GM23338 (cell line): ENCODE measurements around the gene CMYA5. TPM values are rescaled to one million over a fixed set of nuclear protein-coding genes. Genes with fewer than 3 reads are reported as not detected.

Experiments
- ATAC-seq: fragments of 200-7000 bp; cut with Tn5 transposase; 3 replicates; pipeline ENCODE4 v1.9.1; 2020
- DNase-seq: peaks from one replicate; pipeline ENCODE4 v3.0.0-alpha.2; 2015; ENCODE audit warnings: low spot score
- H2AFZ ChIP-seq: fragments of 200-600 bp; sonication (generic); 2 replicates; pipeline ENCODE4 v1.8.0; 2016; ENCODE audit warnings: antibody characterized with exemption, mild to moderate bottlenecking, moderate library complexity
- H3F3A ChIP-seq: fragments of 200-600 bp; sonication (generic); replicated peaks from 2 replicates; pipeline ENCODE4 v1.8.0; 2017; ENCODE audit warnings: antibody characterized with exemption, mixed run types, low read depth
- H3K27ac ChIP-seq: fragments of 200-600 bp; sonication (generic); 2 replicates; pipeline ENCODE4 v1.6.1; 2016; ENCODE audit warnings: low read depth
- H3K27me3 ChIP-seq: fragments of 200-600 bp; sonication (generic); 2 replicates; pipeline ENCODE4 v1.8.0; 2016; ENCODE audit warnings: mild to moderate bottlenecking, mixed run types, moderate library complexity; ENCODE audit not compliant: insufficient read depth
- H3K36me3 ChIP-seq: fragments of 200-600 bp; sonication (generic); 2 replicates; pipeline ENCODE4 v1.8.0; 2016; ENCODE audit warnings: mild to moderate bottlenecking; ENCODE audit not compliant: insufficient read depth
- H3K4me1 ChIP-seq: fragments of 200-600 bp; sonication (generic); 2 replicates; pipeline ENCODE4 v1.8.0; 2016; ENCODE audit warnings: mild to moderate bottlenecking, moderate library complexity; ENCODE audit not compliant: insufficient read depth
- H3K4me2 ChIP-seq: fragments of 200-600 bp; sonication (generic); 2 replicates; pipeline ENCODE4 v1.7.1; 2017; ENCODE audit warnings: mixed run types
- H3K4me3 ChIP-seq: fragments of 200-600 bp; sonication (generic); 2 replicates; pipeline ENCODE4 v1.6.1; 2016; ENCODE audit warnings: mixed run types
- H3K79me2 ChIP-seq: fragments of 200-600 bp; sonication (generic); replicated peaks from 2 replicates; pipeline ENCODE4 v1.8.0; 2017; ENCODE audit warnings: mild to moderate bottlenecking; ENCODE audit not compliant: insufficient read depth
- H3K9me2 ChIP-seq: fragments of 200-600 bp; sonication (generic); 2 replicates; pipeline ENCODE4 v1.8.0; 2017; ENCODE audit not compliant: insufficient read depth
- H4K20me1 ChIP-seq: fragments of 200-600 bp; sonication (generic); replicated peaks from 2 replicates; pipeline ENCODE4 v1.8.0; 2017; ENCODE audit warnings: mild to moderate bottlenecking; ENCODE audit not compliant: insufficient read depth
- H3K27ac Mint-ChIP-seq: 2 replicates; pipeline ENCODE4 v1.8.0; 2020; ENCODE audit warnings: inconsistent platforms, mild to moderate bottlenecking, moderate library complexity, mixed read lengths
- H3K27me3 Mint-ChIP-seq: 3 replicates; pipeline ENCODE4 v1.8.0; 2022; ENCODE audit warnings: low read depth, mild to moderate bottlenecking, moderate library complexity, mixed read lengths, inconsistent platforms; ENCODE audit not compliant: insufficient read depth, poor library complexity
- H3K36me3 Mint-ChIP-seq: 3 replicates; pipeline ENCODE4 v1.8.0; 2021; ENCODE audit warnings: low read depth, mild to moderate bottlenecking, inconsistent platforms, moderate library complexity, mixed read lengths
- H3K4me1 Mint-ChIP-seq: 3 replicates; pipeline ENCODE4 v1.8.0; 2020; ENCODE audit warnings: mild to moderate bottlenecking, inconsistent platforms, mixed read lengths
- H3K4me3 Mint-ChIP-seq: 3 replicates; pipeline ENCODE4 v1.8.0; 2021; ENCODE audit warnings: moderate library complexity, mild to moderate bottlenecking, inconsistent platforms, mixed read lengths
- H3K9me3 Mint-ChIP-seq: 3 replicates; pipeline ENCODE4 v1.8.0; 2020; ENCODE audit warnings: moderate library complexity, mild to moderate bottlenecking, inconsistent platforms, mixed read lengths
- EZH2 ChIP-seq: fragments of 200-600 bp; sonication (generic); IDR thresholded peaks from one replicate; pipeline ENCODE4 v1.8.0; 2017; ENCODE audit warnings: antibody characterized with exemption, mild to moderate bottlenecking, low read depth; ENCODE audit not compliant: unreplicated experiment
- EZH2phosphoT487 ChIP-seq: fragments of 200-600 bp; sonication (generic); IDR thresholded peaks from one replicate; pipeline ENCODE4 v1.8.1; 2018; ENCODE audit warnings: antibody characterized with exemption; ENCODE audit not compliant: unreplicated experiment
- NANOG ChIP-seq: IDR thresholded peaks from 2 replicates; pipeline ENCODE4 v1.6.1; 2016; ENCODE audit warnings: antibody characterized with exemption, borderline replicate concordance
- STAT1 ChIP-seq: IDR thresholded peaks from one replicate; pipeline ENCODE4 v1.6.1; 2016; ENCODE audit warnings: antibody characterized with exemption; ENCODE audit not compliant: unreplicated experiment
- ZNF331 ChIP-seq: fragments of 250-450 bp; sonication (Bioruptor Pico); IDR thresholded peaks from 2 replicates; pipeline ENCODE4 v1.5.0; 2020; ENCODE audit warnings: low read depth, mild to moderate bottlenecking, moderate library complexity
- polyA plus RNA-seq: library from polyadenylated mRNA; unstranded; fragments of >200 nt; fragmentation: Nextera tagmentation; extraction: Ambion mirVana; gene quantifications from 2 replicates; pipeline ENCODE4 v1.2.1, GENCODE V29; 2016
- total RNA-seq: library from RNA; depleted of rRNA; stranded (reverse); fragments of >200 nt; shearing (Covaris generic); gene quantifications from 2 replicates; pipeline ENCODE4 v1.2.3, GENCODE V29; 2014
- TF ChIP-seq, protein P1 (sequence below), 2 experiments: fragments of 200-600 bp in 1 of 2; sonication (generic) in 1 of 2; conservative IDR thresholded peaks; 2 replicates each; pipeline versions ENCODE4 v1.5.1 to v1.6.1; 2016 to 2017; ENCODE audit warnings: antibody characterized with exemption in 2 of 2, low read depth in 2 of 2, mild to moderate bottlenecking in 2 of 2, moderate library complexity in 1 of 2
- TF ChIP-seq, protein P2 (sequence below): IDR thresholded peaks from one replicate; pipeline ENCODE4 v1.6.1; 2018; ENCODE audit warnings: antibody characterized with exemption; ENCODE audit not compliant: unreplicated experiment
- TF ChIP-seq, protein P3 (sequence below): fragments of 250-450 bp; sonication (Bioruptor Pico); IDR thresholded peaks from 2 replicates; pipeline ENCODE4 v1.5.0; 2020; ENCODE audit warnings: mild to moderate bottlenecking, moderate library complexity
- TF ChIP-seq, protein P4 (sequence below): IDR thresholded peaks from 2 replicates; pipeline ENCODE4 v1.6.1; 2016; ENCODE audit warnings: antibody characterized with exemption

The CMYA5 gene
- total and polyA plus RNA-seq, 2 experiments from 2014 or later, result 0.45 to 0.49 TPM

DNA sequence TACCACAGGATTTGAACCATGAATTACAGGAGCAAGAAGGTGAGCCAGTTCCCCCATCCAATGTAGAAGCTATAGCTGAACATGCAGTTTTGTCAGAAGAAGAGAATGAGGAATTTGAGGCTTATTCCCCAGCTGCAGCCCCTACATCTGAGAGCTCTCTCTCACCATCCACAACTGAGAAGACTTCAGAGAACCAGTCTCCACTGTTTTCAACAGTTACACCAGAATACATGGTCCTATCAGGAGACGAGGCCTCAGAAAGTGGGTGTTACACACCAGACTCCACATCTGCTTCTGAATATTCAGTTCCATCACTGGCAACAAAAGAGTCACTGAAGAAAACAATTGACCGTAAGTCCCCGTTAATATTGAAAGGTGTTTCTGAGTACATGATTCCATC is 40.9 kb downstream of the CMYA5 start:
- Histone ChIP-seq H3K9me2 (peaks cover 5% of the 10 kb centered on the region; the same call in 1 of the 2 replicates), H3K27ac (no peak overlapping the region), H2AFZ (no peak overlapping the region), H3K36me3 (no peaks in the 10 kb centered on the region), H4K20me1 (no peaks in the 10 kb centered on the region), H3K79me2 (no peaks in the 10 kb centered on the region), H3K4me3 (no peak overlapping the region), H3K4me1 (no peaks in the 10 kb centered on the region), H3K4me2 (no peak overlapping the region), H3F3A (no peaks in the 10 kb centered on the region), H3K27me3 (no peaks in the 10 kb centered on the region)
- Mint-ChIP-seq H3K36me3 (no peaks in the 10 kb centered on the region), H3K4me3 (no peak overlapping the region), H3K27me3 (peaks cover 11% of the 10 kb centered on the region), H3K27ac (no peak overlapping the region), H3K4me1 (no peaks in the 10 kb centered on the region; the same call in 2 of the 3 replicates), H3K9me3 (no peaks in the 10 kb centered on the region)
- DNase-seq (no peak), ATAC-seq (no peak)
- TF ChIP-seq, protein P1, sequence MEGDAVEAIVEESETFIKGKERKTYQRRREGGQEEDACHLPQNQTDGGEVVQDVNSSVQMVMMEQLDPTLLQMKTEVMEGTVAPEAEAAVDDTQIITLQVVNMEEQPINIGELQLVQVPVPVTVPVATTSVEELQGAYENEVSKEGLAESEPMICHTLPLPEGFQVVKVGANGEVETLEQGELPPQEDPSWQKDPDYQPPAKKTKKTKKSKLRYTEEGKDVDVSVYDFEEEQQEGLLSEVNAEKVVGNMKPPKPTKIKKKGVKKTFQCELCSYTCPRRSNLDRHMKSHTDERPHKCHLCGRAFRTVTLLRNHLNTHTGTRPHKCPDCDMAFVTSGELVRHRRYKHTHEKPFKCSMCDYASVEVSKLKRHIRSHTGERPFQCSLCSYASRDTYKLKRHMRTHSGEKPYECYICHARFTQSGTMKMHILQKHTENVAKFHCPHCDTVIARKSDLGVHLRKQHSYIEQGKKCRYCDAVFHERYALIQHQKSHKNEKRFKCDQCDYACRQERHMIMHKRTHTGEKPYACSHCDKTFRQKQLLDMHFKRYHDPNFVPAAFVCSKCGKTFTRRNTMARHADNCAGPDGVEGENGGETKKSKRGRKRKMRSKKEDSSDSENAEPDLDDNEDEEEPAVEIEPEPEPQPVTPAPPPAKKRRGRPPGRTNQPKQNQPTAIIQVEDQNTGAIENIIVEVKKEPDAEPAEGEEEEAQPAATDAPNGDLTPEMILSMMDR (conservative IDR thresholded peaks at IDR 0.05; ENCODE audit: low read depth in 2 of 2), result no peak
- TF ChIP-seq NANOG, result no peak
- no peak for TF ChIP-seq EZH2phosphoT487
- TF ChIP-seq ZNF331 (CRISPR knock-in tag), result no peak
- TF ChIP-seq EZH2, result no peak
- TF ChIP-seq, protein P2, sequence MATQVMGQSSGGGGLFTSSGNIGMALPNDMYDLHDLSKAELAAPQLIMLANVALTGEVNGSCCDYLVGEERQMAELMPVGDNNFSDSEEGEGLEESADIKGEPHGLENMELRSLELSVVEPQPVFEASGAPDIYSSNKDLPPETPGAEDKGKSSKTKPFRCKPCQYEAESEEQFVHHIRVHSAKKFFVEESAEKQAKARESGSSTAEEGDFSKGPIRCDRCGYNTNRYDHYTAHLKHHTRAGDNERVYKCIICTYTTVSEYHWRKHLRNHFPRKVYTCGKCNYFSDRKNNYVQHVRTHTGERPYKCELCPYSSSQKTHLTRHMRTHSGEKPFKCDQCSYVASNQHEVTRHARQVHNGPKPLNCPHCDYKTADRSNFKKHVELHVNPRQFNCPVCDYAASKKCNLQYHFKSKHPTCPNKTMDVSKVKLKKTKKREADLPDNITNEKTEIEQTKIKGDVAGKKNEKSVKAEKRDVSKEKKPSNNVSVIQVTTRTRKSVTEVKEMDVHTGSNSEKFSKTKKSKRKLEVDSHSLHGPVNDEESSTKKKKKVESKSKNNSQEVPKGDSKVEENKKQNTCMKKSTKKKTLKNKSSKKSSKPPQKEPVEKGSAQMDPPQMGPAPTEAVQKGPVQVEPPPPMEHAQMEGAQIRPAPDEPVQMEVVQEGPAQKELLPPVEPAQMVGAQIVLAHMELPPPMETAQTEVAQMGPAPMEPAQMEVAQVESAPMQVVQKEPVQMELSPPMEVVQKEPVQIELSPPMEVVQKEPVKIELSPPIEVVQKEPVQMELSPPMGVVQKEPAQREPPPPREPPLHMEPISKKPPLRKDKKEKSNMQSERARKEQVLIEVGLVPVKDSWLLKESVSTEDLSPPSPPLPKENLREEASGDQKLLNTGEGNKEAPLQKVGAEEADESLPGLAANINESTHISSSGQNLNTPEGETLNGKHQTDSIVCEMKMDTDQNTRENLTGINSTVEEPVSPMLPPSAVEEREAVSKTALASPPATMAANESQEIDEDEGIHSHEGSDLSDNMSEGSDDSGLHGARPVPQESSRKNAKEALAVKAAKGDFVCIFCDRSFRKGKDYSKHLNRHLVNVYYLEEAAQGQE, result no peak
- TF ChIP-seq, protein P3, sequence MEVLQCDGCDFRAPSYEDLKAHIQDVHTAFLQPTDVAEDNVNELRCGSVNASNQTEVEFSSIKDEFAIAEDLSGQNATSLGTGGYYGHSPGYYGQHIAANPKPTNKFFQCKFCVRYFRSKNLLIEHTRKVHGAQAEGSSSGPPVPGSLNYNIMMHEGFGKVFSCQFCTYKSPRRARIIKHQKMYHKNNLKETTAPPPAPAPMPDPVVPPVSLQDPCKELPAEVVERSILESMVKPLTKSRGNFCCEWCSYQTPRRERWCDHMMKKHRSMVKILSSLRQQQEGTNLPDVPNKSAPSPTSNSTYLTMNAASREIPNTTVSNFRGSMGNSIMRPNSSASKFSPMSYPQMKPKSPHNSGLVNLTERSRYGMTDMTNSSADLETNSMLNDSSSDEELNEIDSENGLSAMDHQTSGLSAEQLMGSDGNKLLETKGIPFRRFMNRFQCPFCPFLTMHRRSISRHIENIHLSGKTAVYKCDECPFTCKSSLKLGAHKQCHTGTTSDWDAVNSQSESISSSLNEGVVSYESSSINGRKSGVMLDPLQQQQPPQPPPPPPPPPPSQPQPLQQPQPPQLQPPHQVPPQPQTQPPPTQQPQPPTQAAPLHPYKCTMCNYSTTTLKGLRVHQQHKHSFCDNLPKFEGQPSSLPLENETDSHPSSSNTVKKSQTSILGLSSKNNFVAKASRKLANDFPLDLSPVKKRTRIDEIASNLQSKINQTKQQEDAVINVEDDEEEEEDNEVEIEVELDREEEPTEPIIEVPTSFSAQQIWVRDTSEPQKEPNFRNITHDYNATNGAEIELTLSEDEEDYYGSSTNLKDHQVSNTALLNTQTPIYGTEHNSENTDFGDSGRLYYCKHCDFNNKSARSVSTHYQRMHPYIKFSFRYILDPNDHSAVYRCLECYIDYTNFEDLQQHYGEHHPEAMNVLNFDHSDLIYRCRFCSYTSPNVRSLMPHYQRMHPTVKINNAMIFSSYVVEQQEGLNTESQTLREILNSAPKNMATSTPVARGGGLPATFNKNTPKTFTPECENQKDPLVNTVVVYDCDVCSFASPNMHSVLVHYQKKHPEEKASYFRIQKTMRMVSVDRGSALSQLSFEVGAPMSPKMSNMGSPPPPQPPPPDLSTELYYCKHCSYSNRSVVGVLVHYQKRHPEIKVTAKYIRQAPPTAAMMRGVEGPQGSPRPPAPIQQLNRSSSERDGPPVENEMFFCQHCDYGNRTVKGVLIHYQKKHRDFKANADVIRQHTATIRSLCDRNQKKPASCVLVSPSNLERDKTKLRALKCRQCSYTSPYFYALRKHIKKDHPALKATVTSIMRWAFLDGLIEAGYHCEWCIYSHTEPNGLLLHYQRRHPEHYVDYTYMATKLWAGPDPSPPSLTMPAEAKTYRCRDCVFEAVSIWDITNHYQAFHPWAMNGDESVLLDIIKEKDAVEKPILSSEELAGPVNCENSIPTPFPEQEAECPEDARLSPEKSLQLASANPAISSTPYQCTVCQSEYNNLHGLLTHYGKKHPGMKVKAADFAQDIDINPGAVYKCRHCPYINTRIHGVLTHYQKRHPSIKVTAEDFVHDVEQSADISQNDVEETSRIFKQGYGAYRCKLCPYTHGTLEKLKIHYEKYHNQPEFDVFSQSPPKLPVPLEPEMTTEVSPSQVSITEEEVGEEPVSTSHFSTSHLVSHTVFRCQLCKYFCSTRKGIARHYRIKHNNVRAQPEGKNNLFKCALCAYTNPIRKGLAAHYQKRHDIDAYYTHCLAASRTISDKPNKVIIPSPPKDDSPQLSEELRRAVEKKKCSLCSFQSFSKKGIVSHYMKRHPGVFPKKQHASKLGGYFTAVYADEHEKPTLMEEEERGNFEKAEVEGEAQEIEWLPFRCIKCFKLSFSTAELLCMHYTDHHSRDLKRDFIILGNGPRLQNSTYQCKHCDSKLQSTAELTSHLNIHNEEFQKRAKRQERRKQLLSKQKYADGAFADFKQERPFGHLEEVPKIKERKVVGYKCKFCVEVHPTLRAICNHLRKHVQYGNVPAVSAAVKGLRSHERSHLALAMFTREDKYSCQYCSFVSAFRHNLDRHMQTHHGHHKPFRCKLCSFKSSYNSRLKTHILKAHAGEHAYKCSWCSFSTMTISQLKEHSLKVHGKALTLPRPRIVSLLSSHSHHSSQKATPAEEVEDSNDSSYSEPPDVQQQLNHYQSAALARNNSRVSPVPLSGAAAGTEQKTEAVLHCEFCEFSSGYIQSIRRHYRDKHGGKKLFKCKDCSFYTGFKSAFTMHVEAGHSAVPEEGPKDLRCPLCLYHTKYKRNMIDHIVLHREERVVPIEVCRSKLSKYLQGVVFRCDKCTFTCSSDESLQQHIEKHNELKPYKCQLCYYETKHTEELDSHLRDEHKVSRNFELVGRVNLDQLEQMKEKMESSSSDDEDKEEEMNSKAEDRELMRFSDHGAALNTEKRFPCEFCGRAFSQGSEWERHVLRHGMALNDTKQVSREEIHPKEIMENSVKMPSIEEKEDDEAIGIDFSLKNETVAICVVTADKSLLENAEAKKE (CRISPR knock-in tag), result no peak
- no peak for TF ChIP-seq STAT1
- TF ChIP-seq, protein P4, sequence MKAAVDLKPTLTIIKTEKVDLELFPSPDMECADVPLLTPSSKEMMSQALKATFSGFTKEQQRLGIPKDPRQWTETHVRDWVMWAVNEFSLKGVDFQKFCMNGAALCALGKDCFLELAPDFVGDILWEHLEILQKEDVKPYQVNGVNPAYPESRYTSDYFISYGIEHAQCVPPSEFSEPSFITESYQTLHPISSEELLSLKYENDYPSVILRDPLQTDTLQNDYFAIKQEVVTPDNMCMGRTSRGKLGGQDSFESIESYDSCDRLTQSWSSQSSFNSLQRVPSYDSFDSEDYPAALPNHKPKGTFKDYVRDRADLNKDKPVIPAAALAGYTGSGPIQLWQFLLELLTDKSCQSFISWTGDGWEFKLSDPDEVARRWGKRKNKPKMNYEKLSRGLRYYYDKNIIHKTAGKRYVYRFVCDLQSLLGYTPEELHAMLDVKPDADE, result no peak
